Stimulated activated CD8-positive, alpha-beta memory T cell treated with anti-CD3 and anti-CD28 coated beads, Interleukin-12 subunit alpha, Interleukin-12 subunit beta, amount 100 ng/mL, for 24 hours (primary cell): ENCODE results near the gene AAGAB.
A peak's percentile ranks its signal among the peaks of the same experiment; 100 is the strongest.
"Not testable (repeated sequence)": the region's sequence is repeated elsewhere in the genome, so short reads cannot be mapped to it uniquely, and the experiment has no call there.

ENCODE experiments used
- DNase-seq: peaks from one replicate; pipeline ENCODE4 v3.0.0-alpha.2; 2020; ENCODE audit errors: extremely low read depth

Gene AAGAB, protein sequence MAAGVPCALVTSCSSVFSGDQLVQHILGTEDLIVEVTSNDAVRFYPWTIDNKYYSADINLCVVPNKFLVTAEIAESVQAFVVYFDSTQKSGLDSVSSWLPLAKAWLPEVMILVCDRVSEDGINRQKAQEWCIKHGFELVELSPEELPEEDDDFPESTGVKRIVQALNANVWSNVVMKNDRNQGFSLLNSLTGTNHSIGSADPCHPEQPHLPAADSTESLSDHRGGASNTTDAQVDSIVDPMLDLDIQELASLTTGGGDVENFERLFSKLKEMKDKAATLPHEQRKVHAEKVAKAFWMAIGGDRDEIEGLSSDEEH

DNA sequence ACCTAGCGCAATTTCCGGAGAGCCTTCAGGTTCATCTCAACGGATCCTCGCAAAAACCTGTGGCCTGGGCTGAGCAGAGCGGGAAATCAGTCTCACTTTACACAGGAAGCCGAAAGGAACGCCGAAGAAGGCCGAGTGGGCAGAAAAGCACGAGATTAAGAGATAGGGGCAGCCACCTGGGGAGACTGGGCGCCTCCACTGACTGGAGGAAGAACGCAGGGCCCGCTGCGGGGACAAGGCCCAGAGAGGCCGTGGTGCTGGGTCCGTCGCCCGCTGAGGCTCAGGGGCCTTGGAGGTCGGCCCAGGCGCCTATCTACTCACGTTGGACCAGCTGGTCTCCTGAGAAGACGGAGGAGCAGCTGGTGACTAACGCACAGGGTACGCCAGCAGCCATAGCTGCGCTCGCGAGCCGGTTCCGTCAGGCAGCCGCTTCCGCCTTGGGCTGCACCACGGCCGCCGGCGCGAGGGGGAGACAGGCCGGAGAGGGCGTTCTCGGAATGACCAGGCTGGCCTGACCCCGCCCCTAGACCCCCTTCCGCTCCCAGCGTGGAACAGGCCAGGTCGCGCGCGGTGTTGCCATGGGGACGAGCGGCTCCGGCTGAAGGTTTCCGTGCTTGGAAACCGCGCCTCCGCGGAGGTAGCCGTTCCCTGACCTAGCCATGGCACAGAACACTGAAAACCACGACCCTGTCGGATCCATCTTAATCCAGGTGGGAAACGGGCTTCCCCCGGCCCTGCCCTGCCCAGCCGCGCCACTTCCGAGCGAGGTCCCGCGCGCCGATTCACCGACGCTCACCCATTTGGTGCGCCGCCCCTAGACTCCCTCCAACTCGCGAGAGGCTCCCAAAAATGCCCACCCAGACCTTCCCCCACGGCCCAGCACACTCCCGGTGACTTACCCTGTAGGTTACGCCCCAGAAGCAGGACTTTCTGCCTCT is at the start of gene AAGAB, which contains the start of gene IQCH:
AAGAB (minus strand) TSS at position 424 of the 938 bp plus-strand sequence; CDS start at position 394, 30 bp downstream.
IQCH (plus strand) TSS at position 549 of the 938 bp plus-strand sequence; CDS start at position 660, 111 bp downstream.
- DNase-seq, result peak; percentile 95

- no peak for DNase-seq
These were observed 49.3 kb upstream of the AAGAB start for GRCh38 chr15:67303490-67304363.

DNA sequence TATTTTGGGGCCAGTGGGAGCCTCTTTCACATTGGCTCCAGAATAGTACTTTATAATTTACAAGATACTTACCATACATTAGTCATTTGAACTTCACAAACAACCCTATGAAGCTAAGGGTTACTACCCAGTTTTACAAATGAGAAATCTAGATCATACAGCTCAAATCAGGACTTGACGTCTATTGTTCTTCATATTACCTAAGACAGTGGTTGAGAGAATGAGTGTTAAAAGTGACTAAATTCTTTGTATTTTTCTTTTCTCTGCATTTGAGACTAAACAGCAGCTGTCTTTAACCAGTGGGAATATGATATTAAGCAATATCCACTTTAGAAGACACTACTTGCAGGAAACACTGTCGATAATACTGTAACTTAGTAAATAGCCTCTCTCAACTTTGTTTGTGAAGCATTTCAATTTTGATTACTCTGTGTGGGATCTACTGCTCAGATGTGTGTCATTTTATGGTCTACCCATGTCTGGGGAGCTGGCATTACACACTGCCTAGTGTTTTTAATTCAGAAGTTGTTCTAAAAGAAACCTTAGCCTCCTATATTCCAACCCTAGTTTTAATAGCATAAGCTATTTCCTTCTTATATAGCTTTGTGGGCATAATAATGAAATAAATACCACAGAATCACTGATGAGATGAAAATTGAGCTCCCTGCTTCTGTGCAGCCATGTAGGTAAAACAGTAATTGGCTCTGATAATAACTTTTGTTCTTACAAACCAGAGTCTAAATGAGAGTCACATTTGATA is 46.0 kb upstream of the AAGAB start:
- no peak for DNase-seq

- DNase-seq, result no peak
These were observed 42.2 kb upstream of the AAGAB start for GRCh38 chr15:67296684-67297083.

DNA sequence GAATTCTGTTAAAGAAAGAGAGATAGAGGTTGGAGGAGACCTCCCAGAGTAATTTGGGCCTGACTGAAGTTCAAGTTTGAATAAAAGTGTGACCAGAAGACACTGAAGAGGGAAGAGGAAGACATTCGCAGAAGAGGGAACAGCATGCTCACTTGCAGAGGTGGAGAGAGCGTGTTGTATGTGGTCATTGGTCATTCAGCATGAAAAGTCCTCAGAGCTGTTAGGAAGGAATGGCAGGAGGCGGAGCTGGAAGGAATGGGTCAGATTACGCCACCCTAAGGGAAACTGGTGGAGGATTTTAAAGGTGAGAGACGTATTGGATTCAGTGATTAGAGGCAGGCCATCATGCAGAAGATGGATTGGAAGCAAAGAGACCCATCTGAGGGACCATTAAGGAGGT is 41.7 kb upstream of the AAGAB start:
- DNase-seq, result no peak

- DNase-seq, result no peak
These were observed 35.9 kb upstream of the AAGAB start for GRCh38 chr15:67290319-67290718.

DNA sequence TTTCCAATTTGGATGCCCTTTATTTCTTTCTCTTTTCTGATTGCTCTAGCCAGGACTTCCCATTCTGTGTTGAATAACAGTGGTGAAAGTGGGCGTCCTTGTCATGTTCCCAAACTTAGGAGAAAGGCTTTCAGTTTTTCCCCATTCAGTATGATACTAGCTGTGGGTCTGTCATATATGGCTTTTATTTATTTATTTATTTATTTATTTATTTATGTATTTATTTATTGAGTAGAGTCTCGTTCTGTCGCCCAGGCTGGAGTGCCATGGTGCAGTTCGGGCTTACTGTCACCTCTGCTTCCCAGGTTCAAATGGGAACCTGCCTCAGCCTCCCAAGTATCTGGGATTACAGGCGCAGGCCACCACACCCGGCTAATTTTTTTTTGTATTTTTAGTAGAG is 31.9 kb upstream of the AAGAB start:
- DNase-seq, result not testable (repeated sequence)

DNA sequence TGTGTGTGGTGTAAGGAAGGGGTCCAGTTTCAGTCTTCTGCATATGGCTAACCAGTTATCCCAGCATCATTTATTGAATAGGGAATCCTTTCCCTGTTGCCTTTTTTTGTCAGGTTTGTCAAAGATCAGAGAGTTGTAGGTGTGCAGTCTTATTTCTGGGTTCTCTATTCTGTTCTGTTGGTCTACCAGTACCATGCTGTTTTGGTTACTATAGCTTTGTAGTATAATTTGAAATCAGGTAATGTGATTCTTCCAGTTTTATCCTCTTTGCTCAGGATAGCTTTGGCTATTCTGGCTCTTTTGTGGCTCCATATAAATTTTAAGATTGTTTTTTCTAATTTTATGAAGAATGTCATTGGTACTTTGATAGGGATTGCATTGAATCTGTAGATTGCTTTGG is 31.2 kb upstream of the AAGAB start:
- not testable (repeated sequence) for DNase-seq

- no peak for DNase-seq
These were observed 27.3 kb upstream of the AAGAB start for GRCh38 chr15:67281714-67282113.

DNA sequence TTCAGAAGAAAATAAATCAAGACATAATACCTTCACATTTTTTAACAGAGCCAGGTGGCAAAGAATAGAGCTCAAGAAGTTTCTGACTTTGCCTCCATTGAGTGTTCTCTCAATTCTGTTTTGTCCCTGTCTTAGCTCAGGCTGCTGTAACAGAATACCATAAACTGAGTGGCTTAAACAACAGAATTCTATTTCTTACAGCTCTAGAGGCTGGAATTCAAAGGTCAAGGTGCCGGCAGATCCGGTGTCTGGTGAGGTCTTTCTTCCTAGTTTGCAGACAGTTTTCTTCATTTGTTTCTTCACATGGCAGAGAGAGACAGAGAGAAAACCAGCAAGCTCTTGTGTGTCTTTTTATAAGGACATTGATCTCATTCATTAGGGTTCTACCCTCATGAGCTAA is 25.8 kb upstream of the AAGAB start:
- DNase-seq, result no peak

- no peak for DNase-seq
These were observed 22.2 kb upstream of the AAGAB start for GRCh38 chr15:67276666-67277065.

GRCh38 chr15:67274236-67274635 is 19.8 kb upstream of the AAGAB start:
- no peak for DNase-seq

DNA sequence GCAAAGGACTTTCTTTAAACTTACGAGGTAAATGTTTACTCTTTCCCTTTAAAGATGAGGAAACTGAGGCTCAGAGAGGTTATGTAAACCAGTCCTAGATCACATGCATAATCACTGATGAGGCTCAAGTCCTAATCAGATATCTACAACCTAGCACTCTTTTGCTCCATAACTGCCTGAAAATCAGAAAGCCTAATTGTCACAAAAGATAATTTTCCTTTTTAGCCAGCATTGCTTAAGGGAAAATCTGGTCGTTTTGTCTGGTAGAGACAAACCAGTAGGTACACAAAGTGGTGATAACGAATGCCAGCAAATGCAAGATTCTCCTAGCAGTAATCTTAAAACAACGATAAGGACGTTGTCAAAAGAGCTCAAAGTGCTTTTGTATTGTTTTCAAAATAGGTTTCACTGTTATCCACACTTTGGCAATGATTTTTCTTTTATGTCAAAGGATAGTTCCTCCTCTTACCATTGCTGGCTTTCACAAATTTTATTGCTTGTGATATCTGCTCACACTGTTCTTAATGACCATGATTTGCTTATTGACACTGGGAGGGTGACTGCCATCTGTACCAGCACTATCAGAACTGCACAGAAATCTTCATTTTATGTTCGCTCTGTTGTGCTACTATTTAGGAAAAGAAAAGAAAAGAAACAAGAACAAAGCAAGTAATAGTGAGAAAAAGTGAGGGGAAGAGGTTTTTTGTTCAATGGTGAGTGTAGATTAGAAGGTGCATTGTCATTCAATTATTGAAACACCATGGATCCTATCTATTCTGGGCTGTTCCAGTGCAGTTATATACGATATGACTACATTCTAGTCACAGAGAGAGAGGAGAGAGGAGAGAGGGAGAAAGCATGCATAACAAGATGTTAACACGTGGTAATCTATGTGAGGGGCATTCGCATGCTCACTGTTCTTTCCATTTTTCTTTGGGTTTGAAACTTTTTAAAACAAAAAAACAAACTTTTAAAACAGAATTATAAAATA is 13.8 kb upstream of the AAGAB start:
- no peak for DNase-seq

- DNase-seq, result no peak
These were observed 13.0 kb upstream of the AAGAB start for GRCh38 chr15:67267440-67267839.

DNA sequence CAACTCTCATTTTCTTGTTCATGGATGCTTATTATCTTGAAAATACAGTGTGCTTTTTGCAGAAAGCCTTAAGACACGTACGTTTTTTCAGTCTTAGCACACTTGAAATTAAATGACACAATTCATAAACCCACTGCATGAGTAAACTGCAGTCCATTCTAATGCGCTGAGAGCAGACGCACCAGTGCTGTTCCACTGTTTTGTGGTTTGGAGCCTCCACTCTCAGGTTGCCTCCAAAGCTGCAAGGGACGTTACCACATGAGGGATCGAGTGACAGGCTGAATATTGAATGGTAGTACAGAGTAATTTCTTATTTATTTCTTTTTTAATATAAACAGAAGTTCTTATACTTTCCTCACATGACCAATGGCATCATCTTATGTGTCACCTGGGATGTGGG is 12.4 kb upstream of the AAGAB start:
- no peak for DNase-seq

DNA sequence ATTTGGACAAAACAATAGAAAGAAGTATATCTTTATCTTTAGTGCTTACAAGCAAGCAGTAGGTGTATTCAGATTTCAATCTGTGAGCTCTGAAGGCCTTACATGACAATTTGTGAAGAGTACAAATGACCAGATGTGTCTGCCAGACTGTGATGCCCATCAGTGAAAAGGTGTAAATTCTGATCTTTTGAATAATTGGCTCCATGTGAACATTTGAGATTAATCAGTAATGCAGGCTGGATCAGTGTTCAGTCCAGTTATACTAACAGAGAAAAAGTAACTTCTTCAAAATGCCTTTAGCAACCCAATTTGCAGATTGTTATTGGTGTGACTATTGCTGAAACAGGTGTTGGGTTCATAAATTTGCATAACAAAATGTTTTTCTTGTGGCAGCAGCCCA is 5.3 kb upstream of the AAGAB start:
- DNase-seq, result no peak

DNA sequence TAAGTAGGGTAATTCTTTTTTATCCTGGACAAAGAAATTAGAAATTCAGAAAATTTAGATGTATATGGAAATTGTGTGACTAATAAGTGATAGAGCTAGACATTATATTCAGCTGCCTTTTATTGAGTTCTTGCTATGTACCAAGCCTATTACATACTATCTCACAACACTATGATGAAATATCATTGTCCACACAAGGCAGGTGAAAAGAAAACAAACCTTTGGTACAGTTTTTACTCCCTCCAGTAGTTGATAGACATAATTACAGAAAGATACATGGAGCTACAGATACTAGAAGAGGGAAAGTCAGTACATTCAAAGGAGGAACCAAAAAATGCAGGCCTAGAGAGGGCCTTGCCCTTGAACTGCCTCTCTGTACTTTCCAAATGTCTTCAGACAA is 4.9 kb upstream of the AAGAB start:
- DNase-seq, result no peak

DNA sequence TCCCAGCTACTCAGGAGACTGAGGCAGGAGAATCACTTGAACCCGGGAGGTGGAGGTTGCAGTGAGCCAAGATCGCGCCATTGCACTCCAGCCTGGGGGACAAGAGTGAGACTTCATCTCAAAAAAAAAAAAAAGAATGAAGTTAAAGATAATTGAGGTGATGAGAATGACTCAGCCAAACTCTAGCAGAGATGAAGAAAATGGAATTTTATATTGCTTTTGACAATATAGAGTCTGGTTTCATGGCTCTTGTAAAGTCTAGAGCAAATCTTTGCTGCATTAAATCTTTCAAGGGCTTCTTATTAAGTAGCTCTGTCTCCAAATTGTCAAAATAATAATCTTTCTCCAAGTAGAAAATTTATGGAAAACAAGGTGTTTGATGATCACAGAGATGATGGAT is 4.0 kb upstream of the AAGAB start:
- not testable (repeated sequence) for DNase-seq

- DNase-seq, result no peak
These were observed 1.6 kb upstream of the AAGAB start for GRCh38 chr15:67256051-67256450.
